GM21515 (cell line): ENCODE data around the gene EIF4B.

Experiments
- ATAC-seq: cut with Tn5 transposase; IDR thresholded peaks from one replicate; pipeline ENCODE4 v1.9.1; 2021; ENCODE audit not compliant: unreplicated experiment

The EIF4B gene

DNA sequence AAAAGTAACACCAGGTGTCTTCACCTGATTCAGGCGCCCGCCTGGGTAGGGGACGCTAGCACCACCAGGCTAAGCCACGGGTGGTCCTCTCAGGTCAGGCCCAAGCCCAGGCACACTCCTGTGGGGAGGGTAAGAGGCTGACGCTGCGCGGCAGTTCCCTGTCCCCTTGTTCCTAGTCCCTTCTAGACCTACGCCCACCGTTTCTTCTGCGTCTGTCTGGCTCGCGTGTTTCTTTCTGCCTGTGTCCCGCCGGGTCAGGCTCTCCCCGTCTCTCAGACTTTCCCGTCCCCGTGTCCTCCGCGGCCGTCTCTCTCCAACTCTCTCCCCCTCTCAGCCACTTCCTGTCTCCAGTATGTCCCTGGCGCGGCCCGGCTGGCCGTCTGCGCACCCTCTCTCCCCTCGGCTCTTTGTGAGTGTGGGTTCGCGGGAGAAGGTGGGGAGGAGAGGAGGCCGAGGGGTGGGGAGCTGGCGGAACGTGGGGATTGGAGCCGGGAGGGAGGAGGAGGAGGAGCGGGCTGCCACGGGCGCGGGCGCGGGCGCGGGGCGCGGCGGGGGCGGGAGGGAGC is 40.5 kb downstream of the EIF4B start:
- peak; percentile 20 for ATAC-seq

DNA sequence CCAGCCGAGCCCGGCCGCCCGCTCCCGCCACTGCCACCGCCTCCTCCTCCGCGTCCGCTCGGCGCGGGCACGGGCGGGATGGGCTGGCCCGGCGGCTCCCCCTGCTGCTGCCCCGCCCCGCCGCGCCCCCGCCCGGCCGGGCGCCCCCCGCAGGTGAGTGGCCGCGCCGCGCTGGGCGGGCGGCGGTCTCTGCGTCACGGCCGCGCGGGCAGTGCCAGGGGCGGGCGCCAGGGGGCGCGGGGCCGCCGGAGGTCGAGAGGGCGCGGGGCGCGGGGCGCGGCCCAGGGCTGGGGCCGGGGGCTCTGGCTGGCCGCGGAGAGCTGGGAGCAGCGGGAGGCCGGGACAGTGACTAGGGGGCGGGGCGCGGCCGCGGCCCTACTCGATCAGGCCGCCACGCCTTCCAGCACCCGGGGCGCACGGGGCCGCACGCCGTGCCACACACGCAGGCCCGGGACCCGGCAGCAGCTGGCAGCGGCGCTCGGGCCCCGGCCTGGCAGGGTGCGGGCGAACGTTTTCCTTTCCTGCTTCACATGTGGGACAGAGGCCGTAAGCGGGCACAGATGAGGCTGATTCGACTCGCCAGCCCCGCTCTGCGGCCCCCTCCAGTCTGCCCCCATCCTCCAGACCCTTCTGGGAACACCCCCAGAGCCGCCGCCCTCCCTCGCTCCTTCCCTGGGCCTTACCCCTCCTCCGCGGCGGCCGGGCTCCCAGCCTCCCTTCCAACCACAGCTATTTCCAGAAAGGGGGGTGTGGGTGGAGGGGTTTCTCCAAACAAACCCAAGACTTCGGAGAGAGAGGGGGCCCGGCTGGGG is 41.2 kb downstream of the EIF4B start:
- peak; percentile 64 for ATAC-seq

DNA sequence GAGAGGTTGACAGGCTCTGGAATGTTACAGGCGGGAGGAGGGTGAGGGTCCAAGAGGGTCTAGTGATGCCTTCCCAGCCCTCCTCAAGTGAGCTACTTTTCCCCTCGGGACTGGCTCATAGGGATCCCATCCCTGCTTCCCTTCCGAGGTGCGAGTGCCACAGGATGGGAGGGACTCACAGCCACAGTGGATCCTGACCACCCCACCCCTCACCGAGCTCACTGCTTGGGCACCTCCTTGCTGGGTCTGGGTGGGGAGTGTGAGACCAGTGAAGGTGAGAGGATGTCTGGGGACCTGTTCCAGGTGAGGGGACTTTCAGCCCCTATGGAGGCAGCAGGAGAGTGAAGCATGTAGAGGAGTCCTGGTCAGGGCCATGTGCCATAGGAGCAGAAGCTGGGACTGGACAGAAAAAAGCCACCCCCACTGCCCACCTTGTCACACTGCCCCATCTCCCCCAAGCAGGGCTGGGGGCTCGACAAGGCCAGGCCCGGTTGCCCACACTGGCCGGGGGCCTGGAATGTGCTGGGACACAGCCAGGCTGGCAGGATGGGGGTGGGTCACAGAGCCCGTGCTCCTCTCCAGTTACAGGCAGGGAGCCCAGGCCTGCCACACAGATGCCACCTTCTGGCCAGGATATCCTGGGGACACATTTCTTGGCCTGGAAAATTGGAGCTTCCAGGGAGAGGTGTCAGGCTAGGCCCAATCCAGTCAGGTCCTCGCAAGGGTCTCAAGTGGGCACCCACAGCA is 42.0 kb downstream of the EIF4B start:
- no peak for ATAC-seq

DNA sequence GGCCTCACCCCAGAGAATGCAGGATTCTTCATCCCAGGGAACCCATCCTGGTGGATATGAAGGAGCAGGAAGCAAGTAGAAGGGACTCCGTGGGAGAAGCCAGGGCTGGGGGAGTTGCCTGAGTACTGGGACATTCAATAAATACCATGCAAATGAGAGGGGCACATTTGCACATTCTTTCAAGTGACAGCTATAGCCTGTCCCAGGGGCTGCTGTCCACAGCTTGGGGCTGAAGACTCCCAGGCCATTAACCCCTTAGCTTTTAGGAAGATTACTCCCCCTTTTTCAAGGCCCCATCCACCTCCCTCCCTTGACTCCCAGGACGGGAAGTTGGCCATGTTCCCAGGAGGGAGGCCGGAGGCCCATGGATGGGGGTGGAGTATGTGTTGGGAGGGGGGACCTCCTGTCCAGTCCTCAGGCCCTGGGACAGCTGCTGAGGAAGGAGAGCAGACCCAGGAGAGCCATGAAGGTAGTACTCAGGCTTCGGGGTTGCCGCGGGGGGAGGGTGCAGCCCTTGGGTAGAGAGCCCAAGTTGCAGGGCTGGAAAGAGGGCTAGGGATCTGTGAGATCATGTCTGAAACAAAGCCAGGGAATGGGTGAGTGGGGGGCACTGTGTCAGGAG is 42.6 kb downstream of the EIF4B start:
- ATAC-seq, result no peak

DNA sequence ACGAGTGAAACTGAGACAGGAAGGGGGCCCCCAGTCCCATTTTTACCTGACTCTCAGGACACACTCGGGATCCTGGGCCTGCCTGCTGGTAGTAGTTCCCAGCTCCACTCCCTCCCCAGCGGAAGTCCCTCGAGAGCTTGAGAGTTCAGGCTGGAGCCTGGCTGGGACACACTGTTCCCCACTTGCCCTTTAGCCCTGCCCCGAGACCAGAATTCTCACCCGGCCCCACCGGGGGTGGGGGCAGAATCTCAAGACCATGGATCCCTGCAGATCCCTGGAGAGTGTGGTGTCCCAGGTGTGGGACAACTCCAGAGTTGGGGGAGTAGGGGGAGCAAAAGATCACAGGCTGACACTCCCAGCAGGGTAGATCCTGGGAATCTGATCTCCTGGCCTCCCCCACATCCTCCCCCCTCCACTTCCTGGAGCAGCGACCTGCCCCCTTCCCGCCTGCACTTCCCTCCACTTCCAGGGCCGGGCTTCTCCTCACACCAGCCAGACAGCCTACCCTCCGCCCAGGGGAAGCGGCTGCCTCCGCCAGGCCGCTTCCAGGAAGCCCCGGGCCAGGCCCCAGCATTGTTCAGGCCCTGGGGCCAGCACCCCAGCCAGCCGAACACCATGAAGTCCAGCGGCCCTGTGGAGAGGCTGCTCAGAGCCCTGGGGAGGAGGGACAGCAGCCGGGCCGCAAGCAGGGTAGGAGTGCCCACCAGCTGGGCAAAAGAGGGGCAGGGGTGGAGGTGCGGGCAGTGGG is 43.5 kb downstream of the EIF4B start, which contains the start of gene TNS2:
Gene TNS2, plus strand, starts transcription at position 495 of the 748 bp plus-strand sequence. Its CDS starts 121 bp downstream, at position 616.
- ATAC-seq, result no peak

DNA sequence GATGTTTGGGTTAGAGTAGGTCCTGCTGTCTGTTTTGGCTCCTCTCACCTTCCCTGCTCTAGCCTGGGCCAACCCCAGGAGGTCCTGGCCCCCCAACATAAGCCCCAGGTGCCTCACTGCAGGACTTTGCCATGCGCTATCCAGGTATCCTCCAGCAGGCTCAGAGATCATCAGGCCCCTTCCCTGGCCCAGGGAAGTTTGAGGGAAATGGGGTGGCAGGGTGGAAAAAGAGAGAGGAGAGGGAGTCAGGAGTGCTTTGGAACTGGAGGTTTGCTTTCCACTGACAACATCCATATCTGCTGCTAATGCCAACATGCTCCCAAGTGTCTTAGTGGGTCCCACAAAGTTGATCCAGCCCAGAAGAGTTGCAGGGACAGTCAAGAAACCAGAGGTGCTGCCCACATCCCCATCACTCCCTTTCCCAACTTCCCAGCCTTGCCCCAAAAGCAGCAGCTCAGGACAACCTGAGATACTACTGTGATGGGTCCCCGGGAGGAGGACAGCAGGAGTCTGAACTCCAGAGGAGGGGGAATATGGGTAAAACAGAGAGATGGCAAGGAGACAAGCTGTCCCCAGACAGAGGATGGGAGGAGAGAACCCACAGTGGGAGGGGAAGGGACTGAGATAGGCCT is 44.3 kb downstream of the EIF4B start:
- no peak for ATAC-seq

DNA sequence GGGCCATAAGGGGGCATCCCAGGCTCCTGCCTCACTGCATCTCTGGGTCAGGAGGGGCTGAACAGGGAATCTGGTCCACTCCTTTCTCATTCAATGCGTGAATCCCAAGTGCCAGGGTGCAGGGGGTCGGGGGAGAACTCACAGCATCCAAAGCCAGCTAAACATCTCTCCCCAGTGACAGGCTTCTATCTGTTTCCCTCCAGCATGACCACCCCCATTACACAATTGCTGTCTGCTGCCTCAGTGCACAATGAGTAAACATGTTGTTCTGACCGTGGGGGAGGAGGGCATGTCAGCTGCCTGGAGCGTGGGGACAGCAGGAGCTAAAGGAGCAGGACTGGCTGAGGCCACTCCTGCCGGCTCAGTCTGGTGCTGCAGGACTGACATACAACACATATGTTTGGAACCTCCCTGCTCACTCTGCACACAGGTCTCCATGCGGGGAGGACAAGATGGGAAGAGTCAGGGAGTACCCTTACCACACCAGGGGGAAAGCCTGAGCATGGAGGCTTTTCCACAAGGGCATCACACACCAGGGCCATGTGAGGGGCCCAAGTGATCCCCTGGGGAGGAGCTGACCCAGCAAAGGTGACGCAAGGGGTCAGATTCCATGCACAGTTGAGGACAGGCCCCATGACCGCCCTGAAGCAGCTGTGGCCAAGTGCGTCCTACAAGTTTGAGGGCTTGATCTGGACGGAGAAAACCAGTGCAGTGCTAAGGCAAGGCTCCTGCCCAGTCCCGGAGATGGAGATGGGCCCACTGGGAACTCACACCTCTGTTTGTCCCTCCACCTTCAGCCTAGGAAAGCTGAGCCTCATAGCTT is 45.0 kb downstream of the EIF4B start:
- ATAC-seq, result no peak

DNA sequence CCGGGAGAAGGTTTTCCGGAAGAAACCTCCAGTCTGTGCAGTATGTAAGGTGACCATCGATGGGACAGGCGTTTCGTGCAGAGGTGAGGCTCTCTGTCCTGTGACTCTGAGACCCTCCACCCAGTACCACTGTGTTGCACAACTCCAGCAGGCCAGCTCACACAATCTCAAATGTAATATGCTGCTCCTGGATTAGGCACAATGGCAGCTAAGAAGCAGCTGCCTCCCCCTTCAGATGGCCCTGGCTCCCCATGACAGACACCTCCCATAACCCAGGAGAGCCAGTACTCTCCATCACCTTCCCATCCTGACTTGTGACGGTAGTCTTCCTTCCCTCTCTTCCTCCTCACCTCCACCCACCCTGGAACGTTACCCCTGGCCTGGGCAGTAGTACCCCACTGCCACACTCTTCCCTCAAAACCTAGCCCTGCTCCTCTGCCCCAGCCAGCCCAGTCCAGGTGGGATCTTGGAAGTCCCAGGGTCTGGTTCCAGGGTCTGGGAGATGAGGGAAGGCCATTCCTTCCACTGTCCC is 45.7 kb downstream of the EIF4B start:
- no peak for ATAC-seq

DNA sequence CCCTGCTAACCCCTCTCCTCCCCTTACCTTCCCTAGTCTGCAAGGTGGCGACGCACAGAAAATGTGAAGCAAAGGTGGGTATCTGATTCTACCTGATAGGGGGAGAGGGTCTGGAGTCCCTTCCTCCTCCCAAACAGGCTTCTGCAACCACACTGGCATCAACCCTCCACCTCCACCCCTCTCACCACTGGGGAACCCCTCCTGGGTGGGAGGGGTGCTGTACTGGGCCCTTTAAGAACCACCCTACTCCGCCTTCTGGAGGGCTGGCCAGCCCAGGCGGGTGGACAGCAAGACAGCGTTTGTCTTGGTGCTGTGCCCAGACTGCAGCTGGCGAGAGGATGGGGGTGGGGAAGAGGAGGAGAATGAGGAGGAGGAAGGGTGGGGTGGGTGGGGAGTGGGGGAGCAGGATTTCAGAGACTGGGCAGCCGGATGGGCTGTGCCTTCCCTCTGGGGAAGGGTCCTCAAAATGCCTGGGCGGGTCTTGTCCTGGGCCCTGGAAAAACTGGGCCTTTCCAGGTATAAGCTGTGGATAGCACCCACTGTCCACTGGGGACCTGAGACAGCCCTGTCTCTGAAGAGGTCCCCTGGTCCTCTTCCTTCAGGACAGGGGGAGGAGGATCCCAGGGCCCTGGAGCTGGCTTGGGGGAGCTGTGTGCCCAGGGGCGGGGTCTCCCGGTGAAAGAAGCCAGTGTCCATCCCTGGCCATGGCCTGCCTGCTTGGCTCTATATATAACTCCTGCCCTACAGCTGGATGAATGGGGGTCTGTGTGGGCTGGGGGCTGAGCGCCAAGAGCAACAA is 46.4 kb downstream of the EIF4B start:
- no peak for ATAC-seq

DNA sequence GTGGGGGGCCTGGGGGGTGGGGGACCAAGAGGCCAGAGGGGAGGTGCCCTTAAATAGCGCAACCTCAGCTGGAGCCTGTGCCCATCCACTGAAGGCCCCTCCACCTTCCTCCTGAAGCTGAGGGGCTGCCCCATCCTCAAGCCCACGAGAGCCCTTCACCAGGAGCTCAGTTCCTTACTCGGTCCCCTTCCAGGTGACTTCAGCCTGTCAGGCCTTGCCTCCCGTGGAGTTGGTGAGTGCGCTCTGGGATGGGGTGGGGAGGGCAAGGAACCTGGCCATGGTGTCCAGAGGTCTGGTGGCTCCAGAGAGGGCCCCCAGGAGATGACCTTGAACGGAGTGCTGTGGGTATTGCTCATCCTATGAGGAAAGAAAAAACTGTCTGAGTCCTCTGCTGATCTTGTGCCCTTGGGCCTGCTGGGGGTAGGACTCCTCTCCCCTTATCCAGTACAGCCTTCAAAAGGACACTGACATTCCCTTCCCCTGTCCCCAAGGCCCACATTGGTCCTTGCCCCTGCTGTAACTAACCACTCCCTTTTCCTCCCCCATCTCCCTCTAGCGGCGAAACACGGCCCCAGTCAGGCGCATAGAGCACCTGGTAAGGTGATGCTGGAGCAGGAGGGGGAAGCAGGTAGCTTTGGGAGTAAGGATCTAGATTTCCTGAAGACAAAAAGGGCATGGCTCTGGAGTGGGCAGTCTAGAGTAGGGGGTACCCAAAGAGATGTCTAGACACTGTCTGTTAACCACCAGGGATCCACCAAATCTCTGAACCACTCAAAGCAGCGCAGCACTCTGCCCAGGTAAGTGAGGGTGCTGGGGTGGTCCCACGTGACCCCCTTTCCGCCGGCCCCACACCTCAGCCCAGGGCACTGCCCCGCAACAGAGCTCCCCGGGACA is 47.2 kb downstream of the EIF4B start:
- ATAC-seq, result no peak

DNA sequence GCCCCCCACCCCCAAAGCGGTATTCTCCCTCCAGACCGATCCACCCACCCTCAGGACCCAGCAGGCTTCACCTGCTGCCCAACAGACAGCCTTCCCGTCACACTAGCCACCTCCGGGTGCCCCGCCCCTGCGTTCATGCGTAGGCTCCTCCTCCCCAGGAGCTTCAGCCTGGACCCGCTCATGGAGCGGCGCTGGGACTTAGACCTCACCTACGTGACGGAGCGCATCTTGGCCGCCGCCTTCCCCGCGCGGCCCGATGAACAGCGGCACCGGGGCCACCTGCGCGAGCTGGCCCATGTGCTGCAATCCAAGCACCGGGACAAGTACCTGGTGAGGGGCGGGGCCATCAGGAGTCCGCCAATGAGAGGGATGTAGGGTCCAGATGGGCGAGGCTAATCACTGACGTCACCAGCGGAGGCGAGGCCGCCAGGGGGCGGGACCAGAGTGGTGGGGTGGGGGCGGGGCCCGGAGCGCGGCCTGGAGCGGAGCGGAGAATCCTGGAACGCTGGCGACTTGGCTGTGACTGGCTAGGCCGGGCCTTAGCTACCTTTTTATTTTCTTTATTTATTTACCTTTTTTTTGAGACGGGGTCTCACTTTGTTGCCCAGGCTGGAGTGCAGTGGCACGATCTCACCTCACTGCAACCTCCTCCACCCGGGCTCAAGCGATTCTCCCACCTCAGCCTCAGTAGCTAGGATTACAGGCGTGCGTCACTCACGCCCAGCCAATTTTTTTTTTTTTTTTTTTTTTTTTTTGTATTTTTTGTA is 48.0 kb downstream of the EIF4B start:
- ATAC-seq, result peak; percentile 88

DNA sequence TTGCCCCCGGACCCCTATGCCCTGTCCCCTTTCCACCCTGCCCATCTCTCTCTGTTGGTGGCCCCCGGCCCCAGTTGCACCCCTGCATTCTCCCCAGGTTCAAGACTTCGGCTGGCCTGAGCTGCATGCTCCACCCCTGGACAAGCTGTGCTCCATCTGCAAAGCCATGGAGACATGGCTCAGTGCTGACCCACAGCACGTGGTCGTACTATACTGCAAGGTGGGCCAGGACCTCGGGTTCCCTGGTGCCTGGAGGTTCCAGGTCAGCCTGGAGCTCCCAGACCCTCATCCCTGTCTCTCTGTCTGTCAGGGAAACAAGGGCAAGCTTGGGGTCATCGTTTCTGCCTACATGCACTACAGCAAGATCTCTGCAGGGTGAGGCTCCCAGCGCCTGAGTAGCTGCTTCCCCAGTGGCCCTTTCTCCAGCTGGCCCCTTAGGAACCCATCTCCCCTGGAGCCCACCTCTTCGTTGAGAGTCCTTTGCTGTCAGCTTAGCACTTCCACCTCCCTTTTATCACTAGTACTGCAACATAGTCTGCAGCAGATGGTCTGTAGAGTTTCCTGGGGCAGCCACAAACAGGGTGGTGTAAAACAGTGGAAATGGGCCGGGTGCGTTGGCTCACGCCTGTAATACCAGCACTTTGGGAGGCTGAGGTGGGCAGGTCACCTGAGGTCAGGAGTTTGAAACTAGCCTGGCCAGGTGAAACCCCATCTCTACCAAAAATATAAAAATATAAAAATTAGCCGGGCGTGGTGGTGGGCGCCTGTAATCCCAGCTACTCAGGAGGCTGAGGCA is 49.4 kb downstream of the EIF4B start:
- ATAC-seq, result no peak

DNA sequence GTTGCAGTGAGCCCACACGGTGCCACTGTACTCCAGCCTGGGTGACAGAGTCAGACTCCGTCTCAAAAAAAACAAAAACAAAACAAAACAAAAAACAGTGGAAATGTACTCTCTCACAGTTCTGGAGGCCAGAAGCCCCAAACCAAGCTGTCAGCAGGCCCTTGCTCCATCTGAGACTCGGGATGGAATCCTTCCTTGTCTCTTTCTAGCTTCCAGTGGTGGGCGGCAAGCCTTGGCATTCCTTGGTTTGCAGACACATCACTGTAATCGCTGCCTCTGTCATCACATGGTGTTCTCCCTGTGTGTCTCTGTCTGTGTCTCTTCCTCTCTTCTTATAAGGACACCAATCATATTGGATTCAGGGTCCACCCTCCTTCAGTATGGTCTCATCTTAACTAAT is 50.0 kb downstream of the EIF4B start:
- no peak for ATAC-seq

DNA sequence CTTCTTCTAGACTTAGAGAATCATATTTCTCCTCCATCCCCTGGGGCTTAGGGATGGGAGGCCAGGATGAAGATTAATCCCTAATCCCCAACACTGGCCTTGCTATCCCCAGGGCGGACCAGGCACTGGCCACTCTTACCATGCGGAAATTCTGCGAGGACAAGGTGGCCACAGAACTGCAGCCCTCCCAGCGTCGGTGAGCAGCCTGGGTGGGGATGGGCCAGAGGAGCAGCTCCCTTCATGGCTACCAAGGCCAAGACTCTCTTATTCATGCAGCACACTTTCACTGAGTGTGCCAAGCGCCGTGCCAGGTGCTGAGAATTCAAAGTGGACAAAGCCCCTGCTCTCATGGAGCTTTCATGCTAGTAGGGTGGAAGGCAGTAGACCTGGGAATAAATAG is 50.6 kb downstream of the EIF4B start:
- ATAC-seq, result no peak

DNA sequence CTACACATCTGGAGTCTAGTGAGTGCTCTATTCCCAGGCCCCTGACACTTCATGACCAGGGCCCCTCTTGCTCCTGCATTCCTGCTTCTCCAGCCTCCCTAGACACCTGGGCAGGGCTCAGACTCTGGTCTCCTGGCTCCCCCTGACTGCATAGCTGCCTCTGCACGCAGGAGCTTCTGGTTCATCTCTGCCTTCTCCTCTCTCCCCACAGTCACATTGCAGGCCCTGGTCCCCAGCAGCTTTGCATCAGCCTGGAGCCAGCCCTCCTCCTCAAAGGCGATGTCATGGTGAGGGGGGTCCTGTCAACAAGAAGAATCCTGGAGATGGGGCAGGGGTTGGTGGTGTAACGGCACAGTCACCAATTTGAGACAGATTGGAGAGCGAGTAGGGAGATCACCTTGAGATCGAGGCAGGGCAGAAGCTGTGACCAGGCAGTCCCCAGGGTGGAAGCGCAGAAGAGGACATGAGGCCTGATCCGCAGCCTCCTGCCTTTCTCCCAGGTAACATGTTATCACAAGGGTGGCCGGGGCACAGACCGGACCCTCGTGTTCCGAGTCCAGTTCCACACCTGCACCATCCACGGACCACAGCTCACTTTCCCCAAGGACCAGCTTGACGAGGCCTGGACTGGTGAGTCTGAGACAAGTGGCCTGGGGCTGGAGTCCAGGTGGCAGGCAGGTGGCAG is 51.7 kb downstream of the EIF4B start:
- no peak for ATAC-seq
